Measurements from ENCODE around the gene ZNF682.
"Not testable (repeated sequence)": the region's sequence is repeated elsewhere in the genome, so short reads cannot be mapped to it uniquely, and the experiment has no call there.

DNA sequence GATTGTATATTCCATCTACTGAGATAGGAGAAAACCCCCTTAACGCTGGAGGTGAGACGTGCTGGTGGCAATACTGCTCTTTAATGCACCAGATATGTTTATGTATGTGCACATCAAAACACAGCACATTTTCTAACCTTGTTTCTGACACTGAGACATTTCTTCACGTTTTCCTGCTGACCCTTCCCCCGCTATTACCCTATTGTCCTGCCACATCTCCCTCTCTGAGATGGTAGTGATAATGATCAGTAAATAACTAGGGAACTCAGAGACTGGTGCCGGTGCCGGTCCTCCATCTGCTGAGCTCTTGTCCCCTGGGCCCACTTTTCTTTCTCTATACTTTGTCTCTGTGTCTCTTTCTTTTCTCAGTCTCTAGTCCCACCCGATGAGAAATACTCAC, 43.6 kb upstream of the ZNF682 start:
- not testable (repeated sequence) for TF ChIP-seq EZH2 (IDR thresholded peaks at IDR 0.05; ENCODE audit: borderline replicate concordance, low read depth, low read length, poor library complexity, severe bottlenecking)
- TF ChIP-seq, protein P1, sequence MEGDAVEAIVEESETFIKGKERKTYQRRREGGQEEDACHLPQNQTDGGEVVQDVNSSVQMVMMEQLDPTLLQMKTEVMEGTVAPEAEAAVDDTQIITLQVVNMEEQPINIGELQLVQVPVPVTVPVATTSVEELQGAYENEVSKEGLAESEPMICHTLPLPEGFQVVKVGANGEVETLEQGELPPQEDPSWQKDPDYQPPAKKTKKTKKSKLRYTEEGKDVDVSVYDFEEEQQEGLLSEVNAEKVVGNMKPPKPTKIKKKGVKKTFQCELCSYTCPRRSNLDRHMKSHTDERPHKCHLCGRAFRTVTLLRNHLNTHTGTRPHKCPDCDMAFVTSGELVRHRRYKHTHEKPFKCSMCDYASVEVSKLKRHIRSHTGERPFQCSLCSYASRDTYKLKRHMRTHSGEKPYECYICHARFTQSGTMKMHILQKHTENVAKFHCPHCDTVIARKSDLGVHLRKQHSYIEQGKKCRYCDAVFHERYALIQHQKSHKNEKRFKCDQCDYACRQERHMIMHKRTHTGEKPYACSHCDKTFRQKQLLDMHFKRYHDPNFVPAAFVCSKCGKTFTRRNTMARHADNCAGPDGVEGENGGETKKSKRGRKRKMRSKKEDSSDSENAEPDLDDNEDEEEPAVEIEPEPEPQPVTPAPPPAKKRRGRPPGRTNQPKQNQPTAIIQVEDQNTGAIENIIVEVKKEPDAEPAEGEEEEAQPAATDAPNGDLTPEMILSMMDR (conservative IDR thresholded peaks at IDR 0.05; ENCODE audit: low read depth, low read length) = not testable (repeated sequence)

All from A673 (cell line).